GM12878 (cell line): Measurements from ENCODE around the gene TDP1. TPM values are rescaled to one million over a fixed set of nuclear protein-coding genes. Genes with fewer than 3 reads are reported as not detected.

Source experiments
- ATAC-seq: fragments of 200-7000 bp; cut with Tn5 transposase; 3 replicates; pipeline ENCODE4 v1.9.1; 2020; ENCODE audit warnings: mild to moderate bottlenecking, moderate library complexity
- BruUV-seq: library from RNA; stranded (reverse); fragments of 400-500 nt; replicated peaks from 2 replicates; lab custom pipeline; 2021; lab: Mats Ljungman, UMichigan
- CTCF ChIA-PET: fragments of 300-600 bp; sonication (Branson Sonifier 250); formaldehyde crosslinking; extraction: SDS; loops from one replicate; lab custom pipeline; 2021; ENCODE audit warnings: inconsistent platforms; lab: Yijun Ruan, JAX
- POLR2A ChIA-PET: fragments of 350-600 bp; formaldehyde crosslinking; extraction: SDS; loops from one replicate; lab custom pipeline; 2021; ENCODE audit warnings: inconsistent platforms; lab: Charles Lee
- RAD21 ChIA-PET: fragments of 300-600 bp; sonication (Branson Sonifier 250); formaldehyde crosslinking; loops from one replicate; lab custom pipeline; 2023; ENCODE audit warnings: antibody characterized with exemption; ENCODE audit not compliant: unreplicated experiment; lab: Charles Lee
- SMC1A ChIA-PET: fragments of 300-600 bp; sonication (Branson Sonifier 250); formaldehyde crosslinking; loops from one replicate; lab custom pipeline; 2023; ENCODE audit not compliant: unreplicated experiment, uncharacterized antibody; lab: Charles Lee
- DNase-seq: peaks from one replicate; pipeline ENCODE4 v3.0.0-alpha.2; 2011; ENCODE audit warnings: low read depth, low spot score
- FAIRE-seq: peaks from 3 replicates; lab custom pipeline; 2011; peaks lifted over from hg19 to GRCh38; lab: Jason Lieb, UNC
- H2AFZ ChIP-seq: 2 replicates; pipeline ENCODE4 v1.6.0; 2011; ENCODE audit warnings: low read depth, low read length, control low read depth; ENCODE audit not compliant: control insufficient read depth
- H3K27ac ChIP-seq: 2 replicates; pipeline ENCODE4 v1.5.1; 2011; ENCODE audit warnings: control low read depth; ENCODE audit not compliant: control insufficient read depth, insufficient read depth
- H3K27me3 ChIP-seq, 2 experiments: replicated peaks in 1 of 2; 2 replicates each; pipeline versions ENCODE4 v1.6.0 to v1.6.1; 2011; ENCODE audit warnings: low read length in 1 of 2; ENCODE audit not compliant: control insufficient read depth in 2 of 2, insufficient read depth in 2 of 2
- H3K36me3 ChIP-seq, 2 experiments: 2 replicates each; pipeline ENCODE4 v1.5.1; 2011; ENCODE audit warnings: low read length in 1 of 2; ENCODE audit not compliant: control insufficient read depth in 2 of 2, insufficient read depth in 2 of 2
- H3K4me1 ChIP-seq: 2 replicates; pipeline ENCODE4 v1.6.1; 2011; ENCODE audit warnings: mild to moderate bottlenecking, low read length, moderate library complexity, mixed read lengths; ENCODE audit not compliant: control insufficient read depth, insufficient read depth
- H3K4me2 ChIP-seq: 2 replicates; pipeline ENCODE4 v1.6.0; 2011; ENCODE audit warnings: control low read depth; ENCODE audit not compliant: control insufficient read depth, insufficient read depth
- H3K4me3 ChIP-seq: fragments of 200-600 bp; sonication (generic); 2 replicates; pipeline ENCODE4 v1.5.1; 2016
- H3K79me2 ChIP-seq: 2 replicates; pipeline ENCODE4 v1.6.0; 2011; ENCODE audit warnings: low read length; ENCODE audit not compliant: control insufficient read depth, insufficient read depth
- H3K9ac ChIP-seq: 2 replicates; pipeline ENCODE4 v1.8.0; 2011; ENCODE audit warnings: low read length, control low read depth, mixed read lengths; ENCODE audit not compliant: control insufficient read depth, insufficient read depth
- H3K9me3 ChIP-seq: replicated peaks from 3 replicates; pipeline ENCODE4 v1.5.1; 2011; ENCODE audit warnings: mild to moderate bottlenecking, low read length; ENCODE audit not compliant: control insufficient read depth, insufficient read depth
- H4K20me1 ChIP-seq: 2 replicates; pipeline ENCODE4 v1.6.0; 2011; ENCODE audit not compliant: control insufficient read depth, insufficient read depth
- CHD4 ChIP-seq: fragments of 200-600 bp; sonication (generic); IDR thresholded peaks from 2 replicates; pipeline ENCODE4 v1.6.1; 2016; ENCODE audit warnings: mild to moderate bottlenecking
- EP300 ChIP-seq, 2 experiments: fragments of 150-350 bp in 1 of 2; IDR thresholded peaks; 2 replicates each; pipeline ENCODE4 v1.6.1; 2011 to 2012; ENCODE audit warnings: low read depth in 2 of 2, low read length in 2 of 2, borderline replicate concordance in 1 of 2, improper control_type of control experiment in 1 of 2, inconsistent platforms in 1 of 2; ENCODE audit not compliant: control insufficient read depth in 1 of 2
- ESRRA ChIP-seq: IDR thresholded peaks from 2 replicates; pipeline ENCODE4 v1.6.1; 2012; ENCODE audit warnings: mild to moderate bottlenecking, low read length, improper control_type of control experiment
- KDM1A ChIP-seq: fragments of 200-600 bp; sonication (generic); IDR thresholded peaks from 2 replicates; pipeline ENCODE4 v1.6.1; 2016; ENCODE audit warnings: borderline replicate concordance
- MYC ChIP-seq: IDR thresholded peaks from 2 replicates; pipeline ENCODE4 v1.6.1; 2011; ENCODE audit warnings: mild to moderate bottlenecking, low read length, moderate library complexity, inconsistent platforms; ENCODE audit not compliant: insufficient read depth, insufficient replicate concordance, insufficient read length, severe bottlenecking
- SP1 ChIP-seq: IDR thresholded peaks from one replicate; pipeline ENCODE4 v1.6.1; 2011; ENCODE audit warnings: low read depth, low read length
- SUPT20H ChIP-seq: IDR thresholded peaks from 2 replicates; pipeline ENCODE4 v1.6.1; 2011; ENCODE audit warnings: low read depth, mild to moderate bottlenecking, low read length, moderate library complexity, borderline replicate concordance; ENCODE audit not compliant: control insufficient read depth
- TAF1 ChIP-seq: IDR thresholded peaks from 2 replicates; pipeline ENCODE4 v1.6.1; 2011; ENCODE audit warnings: mild to moderate bottlenecking, low read depth, low read length, borderline replicate concordance
- YBX1 ChIP-seq: fragments of 450-650 bp; IDR thresholded peaks from 2 replicates; pipeline ENCODE4 v1.6.1; 2016; ENCODE audit warnings: antibody characterized with exemption
- ZBED1 ChIP-seq: IDR thresholded peaks from 2 replicates; pipeline ENCODE4 v1.6.1; 2016; ENCODE audit warnings: borderline replicate concordance
- ZNF384 ChIP-seq: IDR thresholded peaks from 2 replicates; pipeline ENCODE4 v1.6.1; 2012; ENCODE audit warnings: low read depth, mild to moderate bottlenecking, low read length, improper control_type of control experiment, borderline replicate concordance
- WGBS: methylation state at CpG from one replicate; pipeline ENCODE4 v1.1.6; 2016; ENCODE audit warnings: low lambda C conversion rate; ENCODE audit not compliant: insufficient replicate concordance, insufficient coverage; ENCODE audit errors: missing lambda C conversion rate; 5-methylcytosine and 5-hydroxymethylcytosine counted together
- in situ Hi-C: fragments of 300-500 bp; cut with MboI; formaldehyde crosslinking; loops from 9 replicates; pipeline ENCODE4 v1.14.3; 2018; ENCODE audit warnings: mixed read lengths
- intact Hi-C: fragments of 100-400 bp; cut with micrococcal nuclease; formaldehyde crosslinking; loops from one replicate; pipeline ENCODE4 v1.14.2; 2022; ENCODE audit not compliant: unreplicated experiment
- polyA plus RNA-seq, 11 experiments: library from polyadenylated mRNA; depleted of rRNA in 4 of 11; unstranded in 6 of 11; stranded (reverse) in 5 of 11; fragments of >200 nt; fragmentation: Nextera tagmentation in 4 of 11; fragmentation: Illumina TruSeq in 1 of 11; extraction: Ambion mirVana in 4 of 11; extraction: Trizol in 1 of 11; gene quantifications; 1 replicate in 1 of 11; 2 replicates in 10 of 11; pipeline versions ENCODE4 v1.2.1 to v1.2.3, GENCODE V29; 2011 to 2016; ENCODE audit warnings: inconsistent platforms in 2 of 11, missing spikeins in 2 of 11, low read depth in 1 of 11
- total RNA-seq, 4 experiments: library from RNA; depleted of rRNA in 3 of 4; stranded (reverse); fragments of >200 nt in 3 of 4; fragmentation: Illumina TruSeq in 1 of 4; extraction: Trizol in 1 of 4; gene quantifications; 2 replicates each; pipeline versions ENCODE4 v1.2.1 to v1.2.3, GENCODE V29; 2013 to 2021
- TF ChIP-seq, protein P1 (sequence below): IDR thresholded peaks from 2 replicates; pipeline ENCODE4 v1.6.1; 2011; ENCODE audit warnings: borderline replicate concordance, low read depth, mild to moderate bottlenecking, moderate library complexity, mixed read lengths, low read length; ENCODE audit not compliant: insufficient read depth; ENCODE audit errors: extremely low read length
- TF ChIP-seq, protein P2 (sequence below): fragments of 450-650 bp; IDR thresholded peaks from 2 replicates; pipeline ENCODE4 v1.6.1; 2017; ENCODE audit warnings: mild to moderate bottlenecking, low read depth, inconsistent platforms; ENCODE audit not compliant: poor library complexity, severe bottlenecking
- TF ChIP-seq, protein P3 (sequence below): IDR thresholded peaks from 2 replicates; pipeline ENCODE4 v1.6.1; 2011; ENCODE audit warnings: low read depth, low read length, improper control_type of control experiment, borderline replicate concordance
- TF ChIP-seq, protein P4 (sequence below): fragments of 450-650 bp; IDR thresholded peaks from 2 replicates; pipeline ENCODE4 v1.6.1; 2017; ENCODE audit warnings: low read depth, mild to moderate bottlenecking, moderate library complexity
- TF ChIP-seq, protein P5 (sequence below): fragments of 450-650 bp; IDR thresholded peaks from 2 replicates; pipeline ENCODE4 v1.6.1; 2016; ENCODE audit warnings: mild to moderate bottlenecking

Gene TDP1
- total and polyA plus RNA-seq, 10 of the 15 experiments (the other 5 are each of a cell fraction or from before 2014, with no cell fraction given): 40.2 to 60.4 (median 54.1) TPM

DNA sequence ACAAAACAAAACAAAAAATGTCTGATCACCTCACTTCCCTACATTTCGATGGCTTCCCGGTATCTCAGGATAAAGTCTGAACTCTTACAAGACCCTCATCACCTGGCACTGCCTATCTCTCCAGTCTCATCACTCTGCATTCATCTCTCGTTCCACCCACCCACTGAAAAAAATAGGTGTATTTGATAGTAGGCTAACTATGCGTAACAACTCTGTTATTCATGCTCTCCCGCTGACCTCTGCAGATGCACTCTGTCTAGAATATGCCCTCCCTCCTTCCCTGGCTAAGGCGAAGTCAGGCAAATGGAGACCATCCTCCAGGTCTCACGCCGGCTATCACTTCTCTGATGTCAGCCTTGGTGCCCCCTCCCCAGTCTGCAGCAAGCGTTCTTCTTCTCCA is 46.1 kb upstream of the TDP1 start:
- H3K4me2 ChIP-seq: no peak overlapping the region
- BruUV-seq: no TSS peak
- WGBS: 85% methylated on average over 9 of the region's 9 CpGs
- H3K27me3 ChIP-seq: no peaks in the 10 kb centered on the region
- ChIA-PET RAD21 (no interaction called here), CTCF (no interaction called here), SMC1A (no interaction called here), POLR2A (interaction anchor here (0.6 kb wide), 1 partner anchor 13 kb away, joined by 3 read pairs; no protein-coding TSS in a partner anchor)
- FAIRE-seq (no peak), ATAC-seq (no peak), DNase-seq (no peak)
- H3K79me2 ChIP-seq: no peaks in the 10 kb centered on the region
- no peaks in the 10 kb centered on the region for H3K4me1 ChIP-seq
- no peak overlapping the region for H3K4me3 ChIP-seq
- in situ Hi-C loops (no loop called here), intact Hi-C loops (no loop called here)
- no peaks in the 10 kb centered on the region for H3K9me3 ChIP-seq
- H2AFZ ChIP-seq: no peak overlapping the region
- no peaks in the 10 kb centered on the region for H4K20me1 ChIP-seq
- no peaks in the 10 kb centered on the region for H3K36me3 ChIP-seq
- H3K9ac ChIP-seq: no peak overlapping the region
- TF ChIP-seq TAF1 (no peak), ESRRA (no peak), KDM1A (no peak), CHD4 (no peak), SP1 (no peak), MYC (no peak), ZNF384 (no peak), YBX1 (no peak), EP300 (IDR thresholded peaks at IDR 0.05; ENCODE audit: borderline replicate concordance in 1 of 2, control insufficient read depth in 1 of 2, low read depth in 2 of 2, low read length in 2 of 2) (no peak), ZBED1 (no peak), SUPT20H (no peak)
- TF ChIP-seq, protein P1, sequence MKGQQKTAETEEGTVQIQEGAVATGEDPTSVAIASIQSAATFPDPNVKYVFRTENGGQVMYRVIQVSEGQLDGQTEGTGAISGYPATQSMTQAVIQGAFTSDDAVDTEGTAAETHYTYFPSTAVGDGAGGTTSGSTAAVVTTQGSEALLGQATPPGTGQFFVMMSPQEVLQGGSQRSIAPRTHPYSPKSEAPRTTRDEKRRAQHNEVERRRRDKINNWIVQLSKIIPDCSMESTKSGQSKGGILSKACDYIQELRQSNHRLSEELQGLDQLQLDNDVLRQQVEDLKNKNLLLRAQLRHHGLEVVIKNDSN: no peak
- TF ChIP-seq, protein P2, sequence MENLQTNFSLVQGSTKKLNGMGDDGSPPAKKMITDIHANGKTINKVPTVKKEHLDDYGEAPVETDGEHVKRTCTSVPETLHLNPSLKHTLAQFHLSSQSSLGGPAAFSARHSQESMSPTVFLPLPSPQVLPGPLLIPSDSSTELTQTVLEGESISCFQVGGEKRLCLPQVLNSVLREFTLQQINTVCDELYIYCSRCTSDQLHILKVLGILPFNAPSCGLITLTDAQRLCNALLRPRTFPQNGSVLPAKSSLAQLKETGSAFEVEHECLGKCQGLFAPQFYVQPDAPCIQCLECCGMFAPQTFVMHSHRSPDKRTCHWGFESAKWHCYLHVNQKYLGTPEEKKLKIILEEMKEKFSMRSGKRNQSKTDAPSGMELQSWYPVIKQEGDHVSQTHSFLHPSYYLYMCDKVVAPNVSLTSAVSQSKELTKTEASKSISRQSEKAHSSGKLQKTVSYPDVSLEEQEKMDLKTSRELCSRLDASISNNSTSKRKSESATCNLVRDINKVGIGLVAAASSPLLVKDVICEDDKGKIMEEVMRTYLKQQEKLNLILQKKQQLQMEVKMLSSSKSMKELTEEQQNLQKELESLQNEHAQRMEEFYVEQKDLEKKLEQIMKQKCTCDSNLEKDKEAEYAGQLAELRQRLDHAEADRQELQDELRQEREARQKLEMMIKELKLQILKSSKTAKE: no peak
- TF ChIP-seq, protein P3, sequence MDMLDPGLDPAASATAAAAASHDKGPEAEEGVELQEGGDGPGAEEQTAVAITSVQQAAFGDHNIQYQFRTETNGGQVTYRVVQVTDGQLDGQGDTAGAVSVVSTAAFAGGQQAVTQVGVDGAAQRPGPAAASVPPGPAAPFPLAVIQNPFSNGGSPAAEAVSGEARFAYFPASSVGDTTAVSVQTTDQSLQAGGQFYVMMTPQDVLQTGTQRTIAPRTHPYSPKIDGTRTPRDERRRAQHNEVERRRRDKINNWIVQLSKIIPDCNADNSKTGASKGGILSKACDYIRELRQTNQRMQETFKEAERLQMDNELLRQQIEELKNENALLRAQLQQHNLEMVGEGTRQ: no peak
- TF ChIP-seq, protein P4, sequence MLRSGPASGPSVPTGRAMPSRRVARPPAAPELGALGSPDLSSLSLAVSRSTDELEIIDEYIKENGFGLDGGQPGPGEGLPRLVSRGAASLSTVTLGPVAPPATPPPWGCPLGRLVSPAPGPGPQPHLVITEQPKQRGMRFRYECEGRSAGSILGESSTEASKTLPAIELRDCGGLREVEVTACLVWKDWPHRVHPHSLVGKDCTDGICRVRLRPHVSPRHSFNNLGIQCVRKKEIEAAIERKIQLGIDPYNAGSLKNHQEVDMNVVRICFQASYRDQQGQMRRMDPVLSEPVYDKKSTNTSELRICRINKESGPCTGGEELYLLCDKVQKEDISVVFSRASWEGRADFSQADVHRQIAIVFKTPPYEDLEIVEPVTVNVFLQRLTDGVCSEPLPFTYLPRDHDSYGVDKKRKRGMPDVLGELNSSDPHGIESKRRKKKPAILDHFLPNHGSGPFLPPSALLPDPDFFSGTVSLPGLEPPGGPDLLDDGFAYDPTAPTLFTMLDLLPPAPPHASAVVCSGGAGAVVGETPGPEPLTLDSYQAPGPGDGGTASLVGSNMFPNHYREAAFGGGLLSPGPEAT: no peak
- TF ChIP-seq, protein P5, sequence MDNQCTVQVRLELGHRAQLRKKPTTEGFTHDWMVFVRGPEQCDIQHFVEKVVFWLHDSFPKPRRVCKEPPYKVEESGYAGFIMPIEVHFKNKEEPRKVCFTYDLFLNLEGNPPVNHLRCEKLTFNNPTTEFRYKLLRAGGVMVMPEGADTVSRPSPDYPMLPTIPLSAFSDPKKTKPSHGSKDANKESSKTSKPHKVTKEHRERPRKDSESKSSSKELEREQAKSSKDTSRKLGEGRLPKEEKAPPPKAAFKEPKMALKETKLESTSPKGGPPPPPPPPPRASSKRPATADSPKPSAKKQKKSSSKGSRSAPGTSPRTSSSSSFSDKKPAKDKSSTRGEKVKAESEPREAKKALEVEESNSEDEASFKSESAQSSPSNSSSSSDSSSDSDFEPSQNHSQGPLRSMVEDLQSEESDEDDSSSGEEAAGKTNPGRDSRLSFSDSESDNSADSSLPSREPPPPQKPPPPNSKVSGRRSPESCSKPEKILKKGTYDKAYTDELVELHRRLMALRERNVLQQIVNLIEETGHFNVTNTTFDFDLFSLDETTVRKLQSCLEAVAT: no peak
- no peak overlapping the region for H3K27ac ChIP-seq
